ENCODE measurements around the gene COMMD8. TPM values are rescaled to one million over a fixed set of nuclear protein-coding genes. Genes with fewer than 3 reads are reported as not detected.

The COMMD8 gene
- total and polyA plus RNA-seq, 2 experiments from 2014 or later, result 58.0 to 71.7 TPM

- DNase-seq, result no peak
- TF ChIP-seq EZH2 (IDR thresholded peaks at IDR 0.05; ENCODE audit: insufficient read depth, poor library complexity, severe bottlenecking) (no peak), EZH2phosphoT487 (IDR thresholded peaks at IDR 0.05; ENCODE audit: insufficient read depth, low read depth) (no peak)
- Histone ChIP-seq H3K9me3 (ENCODE audit: low read depth) (no peaks in the 10 kb centered on the region), H3K4me3 (no peak overlapping the region), H3K79me2 (ENCODE audit: insufficient read depth) (no peaks in the 10 kb centered on the region), H3K4me2 (ENCODE audit: unreplicated experiment) (no peak overlapping the region), H4K20me1 (ENCODE audit: insufficient read depth) (no peaks in the 10 kb centered on the region), H2AFZ (no peak overlapping the region), H3K36me3 (ENCODE audit: low read depth) (no peaks in the 10 kb centered on the region), H3K27me3 (replicated peaks; ENCODE audit: insufficient read depth) (peaks cover 22% of the 10 kb centered on the region), H3F3A (ENCODE audit: insufficient read depth) (no peaks in the 10 kb centered on the region), H3K9me2 (ENCODE audit: insufficient read depth) (no peaks in the 10 kb centered on the region), H3K9ac (no peak overlapping the region), H3K27ac (no peak overlapping the region), H3K4me1 (ENCODE audit: insufficient read depth) (no peaks in the 10 kb centered on the region)
- in situ Hi-C loops (cut with MboI), result no loop called here
Measured at GRCh38 chr4:47415719-47416118, 47.8 kb downstream of the COMMD8 start.

- WGBS, 2 experiments (ENCODE audit: low coverage in 1 of 2, low lambda C conversion rate in 2 of 2, missing lambda C conversion rate in 2 of 2), result 3% methylated on average over 2 of the region's 2 CpGs
- Histone ChIP-seq H3K9me2 (ENCODE audit: insufficient read depth) (no peaks in the 10 kb centered on the region), H3K27me3 (replicated peaks; ENCODE audit: insufficient read depth) (peaks cover 10% of the 10 kb centered on the region), H3K4me2 (ENCODE audit: unreplicated experiment) (no peak overlapping the region), H3K9ac (no peak overlapping the region), H3F3A (ENCODE audit: insufficient read depth) (no peaks in the 10 kb centered on the region), H3K4me1 (ENCODE audit: insufficient read depth) (no peaks in the 10 kb centered on the region), H4K20me1 (ENCODE audit: insufficient read depth) (no peaks in the 10 kb centered on the region), H3K27ac (no peak overlapping the region), H3K9me3 (ENCODE audit: low read depth) (no peaks in the 10 kb centered on the region), H3K4me3 (no peak overlapping the region), H3K36me3 (ENCODE audit: low read depth) (no peaks in the 10 kb centered on the region), H3K79me2 (ENCODE audit: insufficient read depth) (no peaks in the 10 kb centered on the region), H2AFZ (no peak overlapping the region)
- no peak for DNase-seq
- in situ Hi-C loops (cut with MboI), result no loop called here
- TF ChIP-seq EZH2 (IDR thresholded peaks at IDR 0.05; ENCODE audit: insufficient read depth, poor library complexity, severe bottlenecking) (no peak), EZH2phosphoT487 (IDR thresholded peaks at IDR 0.05; ENCODE audit: insufficient read depth, low read depth) (no peak)
Measured at GRCh38 chr4:47413521-47413920, 50.0 kb downstream of the COMMD8 start.

DNA sequence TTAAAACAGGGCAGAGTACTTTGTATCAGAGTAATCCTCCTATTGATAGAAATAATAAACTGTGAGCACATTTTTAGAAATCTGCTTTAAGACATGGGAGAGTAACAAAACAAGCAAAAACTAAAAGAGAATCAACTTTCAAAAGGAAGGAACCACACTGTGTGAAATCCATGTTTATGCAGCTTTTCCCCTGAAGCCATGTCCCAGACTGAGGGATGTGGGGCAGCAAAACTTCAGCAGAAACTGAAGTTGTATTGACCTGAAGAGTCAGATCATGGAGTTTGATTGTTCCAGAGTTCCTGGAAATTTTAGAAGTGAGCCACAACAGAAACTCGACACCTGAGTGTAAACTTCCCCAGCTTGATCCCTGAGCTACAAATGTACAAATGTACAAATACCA is 53.2 kb downstream of the COMMD8 start:
- Histone ChIP-seq H3K36me3 (ENCODE audit: low read depth) (no peaks in the 10 kb centered on the region), H2AFZ (no peak overlapping the region), H3K4me3 (no peak overlapping the region), H3K27me3 (replicated peaks; ENCODE audit: insufficient read depth) (peaks cover 7% of the 10 kb centered on the region), H3K79me2 (ENCODE audit: insufficient read depth) (no peaks in the 10 kb centered on the region), H3K9me2 (ENCODE audit: insufficient read depth) (no peaks in the 10 kb centered on the region), H3K9me3 (ENCODE audit: low read depth) (no peaks in the 10 kb centered on the region), H3K4me2 (ENCODE audit: unreplicated experiment) (no peak overlapping the region), H3K9ac (no peak overlapping the region), H4K20me1 (ENCODE audit: insufficient read depth) (no peaks in the 10 kb centered on the region), H3K4me1 (ENCODE audit: insufficient read depth) (no peaks in the 10 kb centered on the region), H3K27ac (no peak overlapping the region), H3F3A (ENCODE audit: insufficient read depth) (no peaks in the 10 kb centered on the region)
- no peak for DNase-seq
- 8 to 24% methylated on average over 1 of the region's 1 CpG for WGBS, 2 experiments (ENCODE audit: low coverage in 1 of 2, low lambda C conversion rate in 2 of 2, missing lambda C conversion rate in 2 of 2)
- in situ Hi-C loops (cut with MboI), result no loop called here
- no peak for TF ChIP-seq EZH2phosphoT487 (IDR thresholded peaks at IDR 0.05; ENCODE audit: insufficient read depth, low read depth)
- no peak for TF ChIP-seq EZH2 (IDR thresholded peaks at IDR 0.05; ENCODE audit: insufficient read depth, poor library complexity, severe bottlenecking)

DNA sequence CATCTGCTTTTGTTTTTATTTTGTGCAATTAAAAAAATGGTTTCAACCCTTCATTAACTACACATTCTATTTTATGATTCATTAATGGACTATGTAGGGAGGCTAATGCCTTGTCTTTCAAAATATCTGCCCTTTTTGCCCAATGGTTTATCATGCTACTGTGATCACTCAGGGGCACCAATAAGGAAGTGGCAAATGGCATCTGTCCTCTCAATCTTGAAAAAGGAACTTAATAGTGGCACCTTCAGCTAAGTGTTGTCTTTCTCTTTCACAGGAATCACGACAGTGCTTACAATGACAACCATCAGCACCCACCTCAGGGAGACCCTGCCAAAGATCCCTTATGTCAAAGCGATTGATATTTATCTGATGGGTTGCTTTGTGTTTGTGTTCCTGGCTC is 57.1 kb downstream of the COMMD8 start:
- Histone ChIP-seq H3K9ac (no peak overlapping the region), H3K4me2 (ENCODE audit: unreplicated experiment) (no peak overlapping the region), H3K79me2 (ENCODE audit: insufficient read depth) (no peaks in the 10 kb centered on the region), H3K4me1 (ENCODE audit: insufficient read depth) (no peaks in the 10 kb centered on the region), H2AFZ (no peak overlapping the region), H3K27me3 (replicated peaks; ENCODE audit: insufficient read depth) (peaks cover 8% of the 10 kb centered on the region; the same call in 1 of the 2 replicates), H4K20me1 (ENCODE audit: insufficient read depth) (no peaks in the 10 kb centered on the region), H3K9me3 (ENCODE audit: low read depth) (no peaks in the 10 kb centered on the region), H3K27ac (no peak overlapping the region), H3K9me2 (ENCODE audit: insufficient read depth) (no peaks in the 10 kb centered on the region), H3F3A (ENCODE audit: insufficient read depth) (no peaks in the 10 kb centered on the region), H3K4me3 (no peak overlapping the region), H3K36me3 (ENCODE audit: low read depth) (no peaks in the 10 kb centered on the region)
- in situ Hi-C loops (cut with MboI), result no loop called here
- WGBS, 2 experiments (ENCODE audit: low coverage in 1 of 2, low lambda C conversion rate in 2 of 2, missing lambda C conversion rate in 2 of 2), result 54 to 55% methylated on average over 2 of the region's 2 CpGs
- TF ChIP-seq EZH2phosphoT487 (IDR thresholded peaks at IDR 0.05; ENCODE audit: insufficient read depth, low read depth), result no peak
- no peak for TF ChIP-seq EZH2 (IDR thresholded peaks at IDR 0.05; ENCODE audit: insufficient read depth, poor library complexity, severe bottlenecking)
- DNase-seq, result no peak

Other genes with a start within 250 kb of the COMMD8 start
- 41.9 and 45.4 TPM in 2 replicates for gene ATP10D, start 21.6 kb upstream of the COMMD8 start, total RNA-seq (2014; rRNA removed; shearing (Covaris generic))
- gene ATP10D, start 21.6 kb upstream of the COMMD8 start, polyA plus RNA-seq (2016; fragmentation: Nextera tagmentation; extraction: Ambion mirVana), result 30.7 and 34.9 TPM in 2 replicates

Data from GM23248 (cell line).